NCI-H2107 treated with DMSO at 0.1 percent for 48 hours (cell line): ENCODE results near the gene SFT2D2.

Experiments used
- DNase-seq: peaks from one replicate; lab custom pipeline; 2025; ENCODE audit not compliant: unreplicated experiment; lab: John Stamatoyannopoulos, UW

SFT2D2 gene

GRCh38 chr1:168223261-168223660 is 2.5 kb upstream of the SFT2D2 start:
- DNase-seq: no peak

- DNase-seq: no peak
These were observed 1.9 kb upstream of the SFT2D2 start for GRCh38 chr1:168223681-168224540.

- DNase-seq: no peak
These were observed 813 bp upstream of the SFT2D2 start for GRCh38 chr1:168224991-168225390.

DNA sequence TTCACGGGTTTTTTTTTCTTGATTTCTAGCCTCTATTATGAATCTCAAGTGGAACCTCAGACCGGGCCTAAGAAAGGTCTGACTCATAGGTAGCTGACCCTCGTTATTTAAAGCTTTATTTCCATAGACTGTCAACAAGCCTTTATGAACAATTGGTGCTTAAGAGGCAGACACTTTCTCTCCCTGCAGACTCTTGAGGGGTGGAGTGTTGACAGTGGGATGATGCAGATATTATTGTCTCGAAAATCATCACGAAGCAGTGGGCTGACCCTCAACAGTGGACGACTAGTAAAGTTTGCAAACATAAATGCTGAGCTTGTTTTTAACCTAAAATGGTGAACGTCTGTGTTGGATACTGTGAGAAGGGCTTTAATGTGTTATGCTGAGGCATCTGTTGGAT is 1.8 kb downstream of the SFT2D2 start:
- no peak for DNase-seq

DNA sequence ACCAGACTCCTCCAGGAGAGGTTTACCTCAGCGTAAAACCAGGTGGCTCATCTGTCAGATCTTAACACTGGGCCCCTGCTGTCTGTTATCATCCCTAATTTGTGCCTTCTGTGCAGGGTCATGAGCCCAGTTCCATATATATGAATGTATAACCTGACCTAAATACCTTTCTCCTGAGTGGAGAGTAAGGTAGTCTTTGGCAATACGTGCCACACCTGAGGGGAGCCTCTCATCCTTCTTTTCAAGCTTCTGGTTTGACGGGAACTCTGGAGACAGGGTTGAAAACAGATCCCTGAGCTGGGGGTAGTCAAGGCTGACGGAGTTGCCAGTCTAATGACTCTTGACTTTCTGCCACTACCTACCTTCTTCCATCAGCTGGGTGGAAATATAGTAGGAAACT is 4.1 kb downstream of the SFT2D2 start:
- no peak for DNase-seq

- DNase-seq: no peak
These were observed 4.9 kb downstream of the SFT2D2 start for GRCh38 chr1:168230709-168231108.

- peak; percentile 29 for DNase-seq
These were observed 9.2 kb downstream of the SFT2D2 start for GRCh38 chr1:168234846-168235547.

GRCh38 chr1:168235548-168235885 is 9.7 kb downstream of the SFT2D2 start:
- DNase-seq: no peak

- no peak for DNase-seq
These were observed 10.1 kb downstream of the SFT2D2 start for GRCh38 chr1:168235937-168236336.

GRCh38 chr1:168236836-168237611 is 11.2 kb downstream of the SFT2D2 start:
- no peak for DNase-seq

DNA sequence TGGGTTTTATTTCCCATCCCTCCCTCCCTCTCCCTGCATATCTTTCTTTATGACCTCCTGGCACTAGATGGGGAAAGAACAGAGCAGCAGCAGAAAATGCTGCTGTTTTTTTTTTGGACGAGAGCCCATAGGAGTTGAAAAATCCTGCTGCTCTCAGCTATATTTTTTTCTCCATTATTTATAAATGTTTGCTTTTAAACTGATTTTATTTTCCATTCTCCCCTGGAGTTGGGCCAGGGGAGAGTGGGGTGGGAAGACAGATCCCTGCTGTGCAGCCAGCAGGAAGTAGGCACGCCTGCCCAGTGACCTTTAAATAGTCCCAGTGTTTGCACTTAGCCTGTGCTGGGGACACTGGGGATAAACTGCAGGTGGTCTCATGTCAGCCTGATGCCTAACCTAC is 17.4 kb downstream of the SFT2D2 start:
- DNase-seq: no peak

- no peak for DNase-seq
These were observed 17.9 kb downstream of the SFT2D2 start for GRCh38 chr1:168243636-168244212.

DNA sequence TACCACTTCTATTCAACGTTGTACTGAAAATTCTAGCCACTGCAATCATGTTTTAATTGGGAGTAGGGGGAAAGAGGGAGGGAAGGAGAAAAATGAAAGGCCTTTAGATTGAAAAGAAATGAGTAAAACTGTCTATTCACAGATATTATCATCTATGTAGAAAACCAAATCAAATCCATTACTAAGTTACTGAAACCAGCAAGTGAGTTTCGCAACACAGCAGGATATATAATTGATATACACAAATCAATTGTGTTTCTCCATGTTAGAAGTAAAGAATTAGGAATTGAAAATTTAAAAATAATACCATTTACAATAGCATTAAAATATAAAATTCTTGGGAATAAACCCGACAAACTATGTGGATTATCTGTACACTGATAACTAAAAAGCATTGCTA is 19.2 kb downstream of the SFT2D2 start:
- DNase-seq: no peak

DNA sequence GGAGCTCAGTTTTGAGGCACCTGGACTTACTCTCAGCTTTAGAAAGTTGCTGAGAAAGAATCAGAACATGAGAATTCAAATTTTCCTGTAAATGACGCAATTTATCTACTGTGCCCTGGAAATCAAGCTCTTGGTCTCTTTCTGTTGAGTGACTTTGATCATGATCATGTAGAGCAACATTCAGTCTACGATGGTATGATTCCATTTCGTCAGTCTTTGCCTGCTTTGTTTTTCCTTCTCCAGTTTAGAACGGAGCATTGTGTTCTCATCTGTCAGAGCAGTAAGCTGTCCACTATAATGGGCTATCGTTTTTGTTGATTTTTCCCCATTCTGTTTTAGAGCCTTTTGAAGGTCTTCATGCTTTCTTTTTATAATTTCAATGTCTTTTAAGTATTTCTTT is 20.7 kb downstream of the SFT2D2 start:
- DNase-seq: no peak

DNA sequence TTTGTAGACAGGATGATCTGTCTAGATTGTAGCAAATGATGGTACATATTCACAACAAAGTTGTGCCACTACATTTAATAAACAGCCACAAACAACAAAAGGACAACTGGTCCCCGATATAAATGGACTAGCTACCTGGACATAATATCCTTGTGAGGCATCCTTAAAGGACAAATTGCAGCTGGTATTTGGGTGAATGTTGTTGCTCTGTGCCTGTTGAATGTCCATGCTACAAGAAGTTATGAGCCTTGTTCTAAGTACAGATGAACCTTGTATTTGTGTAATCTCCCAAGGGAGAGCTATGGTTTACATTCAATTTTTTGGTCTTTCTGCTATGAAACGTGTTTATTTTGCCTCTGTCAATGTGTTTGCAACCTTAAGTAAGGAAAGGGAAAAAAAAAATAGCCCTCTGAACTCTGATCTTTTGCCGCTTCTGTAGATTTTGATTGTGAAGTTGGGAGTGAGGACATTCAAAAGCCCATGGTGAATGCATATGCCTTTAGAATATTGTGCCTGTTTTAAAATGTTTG is 26.5 kb downstream of the SFT2D2 start:
- DNase-seq: no peak

DNA sequence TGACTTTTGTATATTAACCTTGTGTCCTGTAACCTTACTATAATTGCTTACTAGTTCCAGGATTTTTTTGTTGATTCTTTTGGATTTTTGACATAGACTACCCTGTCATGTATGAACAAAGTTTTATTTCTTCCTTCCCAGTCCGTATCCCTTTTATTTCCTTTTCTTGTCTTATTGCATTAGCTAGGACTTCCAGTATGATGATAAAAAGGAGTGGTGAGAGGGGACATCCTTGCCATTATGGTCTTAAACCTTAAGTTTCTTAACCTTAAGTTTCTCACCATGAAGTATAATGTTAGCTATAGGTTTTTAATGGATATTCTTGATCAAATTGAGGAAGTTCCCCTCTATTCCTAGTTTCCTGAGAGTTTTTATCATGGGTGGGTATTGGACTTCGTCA is 30.4 kb downstream of the SFT2D2 start:
- DNase-seq: no peak

- DNase-seq: no peak
These were observed 31.6 kb downstream of the SFT2D2 start for GRCh38 chr1:168257397-168257796.

- DNase-seq: no peak
These were observed 33.8 kb downstream of the SFT2D2 start for GRCh38 chr1:168259567-168259966.

DNA sequence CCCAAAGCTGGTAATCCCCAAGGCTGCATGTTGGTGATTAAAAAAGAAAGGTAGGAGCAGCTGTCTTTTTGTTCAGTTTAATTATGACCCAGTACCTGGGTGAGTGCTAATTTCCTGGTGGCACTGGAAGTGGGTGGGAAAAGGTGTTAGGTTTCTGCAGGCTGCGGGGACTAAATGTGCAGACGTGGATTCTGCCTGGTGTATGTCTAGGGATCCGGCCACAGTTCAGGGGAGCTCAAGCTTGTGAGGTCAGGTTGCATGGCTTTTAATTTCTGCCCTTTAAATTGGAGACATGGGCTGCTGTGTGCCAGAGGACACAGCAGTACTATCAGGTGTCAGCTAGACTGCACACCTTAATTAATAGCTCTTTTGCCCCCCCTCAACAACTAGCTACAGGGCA is 34.6 kb downstream of the SFT2D2 start:
- peak; percentile 93 for DNase-seq

DNA sequence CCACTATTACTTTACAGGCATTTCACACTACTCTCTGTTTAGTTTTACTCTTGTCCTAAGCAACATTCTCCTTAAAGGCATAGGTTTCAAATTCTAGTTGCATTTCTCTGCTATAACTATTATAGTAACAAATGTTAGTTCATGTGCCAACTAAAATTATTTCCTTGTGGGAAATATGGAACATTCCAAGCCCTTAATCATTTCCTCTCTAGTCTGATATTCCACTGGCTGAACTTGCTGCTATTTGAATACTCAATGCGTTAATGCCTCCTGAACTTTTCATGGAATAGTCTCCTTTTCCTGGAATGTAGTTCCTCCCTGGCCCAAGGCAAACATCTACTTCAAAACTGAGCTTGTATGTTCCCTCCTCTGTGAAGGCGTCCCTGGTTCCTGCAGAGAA is 35.6 kb downstream of the SFT2D2 start:
- no peak for DNase-seq

- DNase-seq: no peak
These were observed 37.3 kb downstream of the SFT2D2 start for GRCh38 chr1:168263130-168263529.
